Duodenal mucosa (tissue), 2 donors: ENCODE measurements around the gene JAG1.
A peak's percentile ranks its signal among the peaks of the same experiment; 100 is the strongest.

Experiments used
- H3K27ac ChIP-seq: one replicate; pipeline ENCODE4 v1.7.0; 2013; ENCODE audit warnings: low read depth, low read length
- H3K27me3 ChIP-seq, 2 donors: one replicate each; pipeline ENCODE4 v1.7.0; 2013; ENCODE audit warnings: low read length in 2 of 2, control low read depth in 1 of 2; ENCODE audit not compliant: insufficient read depth in 2 of 2, control insufficient read depth in 1 of 2
- H3K36me3 ChIP-seq, 2 donors: one replicate each; pipeline ENCODE4 v1.7.0; 2013; ENCODE audit warnings: low read length in 2 of 2, control low read depth in 1 of 2; ENCODE audit not compliant: insufficient read depth in 2 of 2, control insufficient read depth in 1 of 2
- H3K4me1 ChIP-seq, 2 donors: one replicate each; pipeline ENCODE4 v1.7.0; 2013; ENCODE audit warnings: low read length in 2 of 2, control low read depth in 1 of 2; ENCODE audit not compliant: insufficient read depth in 2 of 2, control insufficient read depth in 1 of 2
- H3K4me3 ChIP-seq, 2 donors: one replicate each; pipeline ENCODE4 v1.7.0; 2013; ENCODE audit warnings: low read length in 2 of 2, low read depth in 1 of 2
- H3K9ac ChIP-seq, 2 donors: one replicate each; pipeline ENCODE4 v1.7.0; 2013; ENCODE audit warnings: low read length in 2 of 2, low read depth in 1 of 2
- H3K9me3 ChIP-seq, 2 donors: one replicate each; pipeline ENCODE4 v1.7.0; 2013; ENCODE audit warnings: low read length in 2 of 2, control low read depth in 1 of 2; ENCODE audit not compliant: control insufficient read depth in 1 of 2

The JAG1 gene

GRCh38 chr20:10655720-10656669, 17.8 kb downstream of the JAG1 start:
- Histone ChIP-seq H3K4me1 (peaks cover 26 to 33% of the 10 kb centered on the region in 2 donors), H3K27ac (no peak overlapping the region), H3K9ac (no peak overlapping the region), H3K36me3 (peaks cover 21 to 64% of the 10 kb centered on the region in 2 donors), H3K27me3 (no peaks in the 10 kb centered on the region), H3K4me3 (no peak overlapping the region), H3K9me3 (no peaks in the 10 kb centered on the region)

- Histone ChIP-seq H3K27ac (no peak overlapping the region), H3K27me3 (no peaks in the 10 kb centered on the region), H3K36me3 (peaks cover 30 to 64% of the 10 kb centered on the region in 2 donors), H3K4me3 (no peak overlapping the region), H3K4me1 (peaks cover 26 to 33% of the 10 kb centered on the region in 2 donors), H3K9me3 (no peaks in the 10 kb centered on the region), H3K9ac (no peak overlapping the region)
Measured at GRCh38 chr20:10654630-10655029, 19.2 kb downstream of the JAG1 start.

- Histone ChIP-seq H3K4me3 (no peak overlapping the region), H3K36me3 (peaks cover 34 to 66% of the 10 kb centered on the region in 2 donors), H3K4me1 (peaks cover 26 to 33% of the 10 kb centered on the region in 2 donors)
Measured at GRCh38 chr20:10654250-10654610, 19.6 kb downstream of the JAG1 start.

GRCh38 chr20:10653599-10654249, 20.1 kb downstream of the JAG1 start:
- Histone ChIP-seq H3K4me1 (peaks cover 26 to 33% of the 10 kb centered on the region in 2 donors), H3K9me3 (no peaks in the 10 kb centered on the region), H3K27me3 (no peaks in the 10 kb centered on the region), H3K9ac (no peak overlapping the region), H3K4me3 (peak overlapping the region in 1 of 2 donors; percentile 3), H3K36me3 (peaks cover 38 to 67% of the 10 kb centered on the region in 2 donors), H3K27ac (peak overlapping the region; percentile 16)

More at GRCh38 chr20:10654250-10654610, 19.6 kb downstream of the JAG1 start:
- no peaks in the 10 kb centered on the region for H3K27me3 ChIP-seq
- H3K9me3 ChIP-seq = no peaks in the 10 kb centered on the region
- no peak overlapping the region for H3K27ac ChIP-seq
- H3K9ac ChIP-seq = no peak overlapping the region

GRCh38 chr20:10652660-10653261, 21.0 kb downstream of the JAG1 start:
- H3K27ac ChIP-seq = no peak overlapping the region

GRCh38 chr20:10652185-10652584, 21.6 kb downstream of the JAG1 start:
- Histone ChIP-seq H3K27ac (no peak overlapping the region), H3K4me3 (no peak overlapping the region), H3K4me1 (peaks cover 26 to 33% of the 10 kb centered on the region in 2 donors), H3K9me3 (no peaks in the 10 kb centered on the region), H3K9ac (no peak overlapping the region), H3K27me3 (no peaks in the 10 kb centered on the region), H3K36me3 (peaks cover 47 to 70% of the 10 kb centered on the region in 2 donors)

More at GRCh38 chr20:10652660-10653261, 21.0 kb downstream of the JAG1 start:
- Histone ChIP-seq H3K9me3 (no peaks in the 10 kb centered on the region), H3K36me3 (peaks cover 41 to 70% of the 10 kb centered on the region in 2 donors), H3K27me3 (no peaks in the 10 kb centered on the region), H3K4me3 (no peak overlapping the region), H3K9ac (no peak overlapping the region), H3K4me1 (peaks cover 26 to 33% of the 10 kb centered on the region in 2 donors)

GRCh38 chr20:10651227-10651990, 22.4 kb downstream of the JAG1 start:
- Histone ChIP-seq H3K27ac (no peak overlapping the region), H3K9me3 (no peaks in the 10 kb centered on the region), H3K27me3 (no peaks in the 10 kb centered on the region), H3K4me1 (peaks cover 26 to 33% of the 10 kb centered on the region in 2 donors), H3K9ac (no peak overlapping the region), H3K36me3 (peaks cover 52 to 71% of the 10 kb centered on the region in 2 donors), H3K4me3 (no peak overlapping the region)

GRCh38 chr20:10649797-10650160, 24.0 kb downstream of the JAG1 start:
- Histone ChIP-seq H3K36me3 (peaks cover 62 to 77% of the 10 kb centered on the region in 2 donors), H3K27ac (no peak overlapping the region), H3K27me3 (no peaks in the 10 kb centered on the region), H3K9me3 (no peaks in the 10 kb centered on the region), H3K4me1 (peaks cover 17 to 20% of the 10 kb centered on the region in 2 donors), H3K9ac (no peak overlapping the region), H3K4me3 (no peak overlapping the region)

- H3K4me3 ChIP-seq = no peak overlapping the region
- H3K4me1 ChIP-seq = peaks cover 13 to 15% of the 10 kb centered on the region in 2 donors
- H3K27me3 ChIP-seq = no peaks in the 10 kb centered on the region
- no peaks in the 10 kb centered on the region for H3K9me3 ChIP-seq
- H3K9ac ChIP-seq = no peak overlapping the region
- H3K27ac ChIP-seq = no peak overlapping the region
- peaks cover 67 to 82% of the 10 kb centered on the region in 2 donors for H3K36me3 ChIP-seq
Measured at GRCh38 chr20:10649080-10649796, 24.6 kb downstream of the JAG1 start.
